Endometrial microvascular endothelial cells (primary cell): ENCODE data around the gene LTO1. TPM values are rescaled to one million over a fixed set of nuclear protein-coding genes. Genes with fewer than 3 reads are reported as not detected.

Experiments used
- in situ Hi-C: cut with HindIII; loops from 2 replicates; pipeline ENCODE4 v1.10.0; 2017; ENCODE audit warnings: low sequenced_read_pairs, low pct_unique_long_range_greater_than_20kb; ENCODE audit errors: inconsistent ontology term
- total RNA-seq: library from RNA; depleted of rRNA; stranded (reverse); fragments of >200 nt; gene quantifications from one replicate; pipeline ENCODE4 v1.2.3, GENCODE V29; 2015; ENCODE audit errors: inconsistent ontology term

LTO1 gene
- total RNA-seq, 1 donor from 2014 or later = 18.4 TPM

DNA sequence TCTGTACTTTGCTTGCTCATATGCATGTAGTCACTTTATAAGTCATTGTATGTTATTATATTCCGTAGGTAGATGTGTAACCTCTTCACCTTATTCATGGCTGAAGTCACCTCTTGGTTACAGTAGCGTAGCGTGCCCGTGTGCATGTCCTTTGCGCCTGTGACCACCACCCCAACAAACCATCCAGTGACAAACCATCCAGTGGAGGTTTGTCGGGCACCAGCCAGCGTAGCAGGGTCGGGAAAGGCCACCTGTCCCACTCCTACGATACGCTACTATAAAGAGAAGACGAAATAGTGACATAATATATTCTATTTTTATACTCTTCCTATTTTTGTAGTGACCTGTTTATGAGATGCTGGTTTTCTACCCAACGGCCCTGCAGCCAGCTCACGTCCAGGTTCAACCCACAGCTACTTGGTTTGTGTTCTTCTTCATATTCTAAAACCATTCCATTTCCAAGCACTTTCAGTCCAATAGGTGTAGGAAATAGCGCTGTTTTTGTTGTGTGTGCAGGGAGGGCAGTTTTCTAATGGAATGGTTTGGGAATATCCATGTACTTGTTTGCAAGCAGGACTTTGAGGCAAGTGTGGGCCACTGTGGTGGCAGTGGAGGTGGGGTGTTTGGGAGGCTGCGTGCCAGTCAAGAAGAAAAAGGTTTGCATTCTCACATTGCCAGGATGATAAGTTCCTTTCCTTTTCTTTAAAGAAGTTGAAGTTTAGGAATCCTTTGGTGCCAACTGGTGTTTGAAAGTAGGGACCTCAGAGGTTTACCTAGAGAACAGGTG lies 23.1 kb downstream of the LTO1 start:
- in situ Hi-C loops = loop anchor here (25.0 kb wide), 1 partner anchor 540 kb away; no protein-coding TSS in a partner anchor

DNA sequence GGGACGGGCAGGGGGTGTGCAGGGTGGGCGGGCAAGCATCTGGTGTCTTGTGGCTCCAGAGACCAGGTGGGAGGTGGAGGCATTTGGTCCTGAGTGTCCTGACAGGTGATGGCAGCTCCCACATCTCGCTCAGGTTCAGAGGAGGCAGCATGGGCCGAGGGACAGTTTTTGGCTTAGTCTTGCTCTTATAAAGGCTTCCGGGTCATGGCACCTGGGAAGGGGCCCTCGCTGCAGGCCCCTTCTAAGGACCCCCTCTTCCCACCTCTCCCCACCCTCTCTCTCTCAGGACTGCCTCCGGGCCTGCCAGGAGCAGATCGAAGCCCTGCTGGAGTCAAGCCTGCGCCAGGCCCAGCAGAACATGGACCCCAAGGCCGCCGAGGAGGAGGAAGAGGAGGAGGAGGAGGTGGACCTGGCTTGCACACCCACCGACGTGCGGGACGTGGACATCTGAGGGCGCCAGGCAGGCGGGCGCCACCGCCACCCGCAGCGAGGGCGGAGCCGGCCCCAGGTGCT lies 24.3 kb downstream of the LTO1 start:
- in situ Hi-C loops = loop anchor here (25.0 kb wide), 1 partner anchor 539 kb away; no protein-coding TSS in a partner anchor

DNA sequence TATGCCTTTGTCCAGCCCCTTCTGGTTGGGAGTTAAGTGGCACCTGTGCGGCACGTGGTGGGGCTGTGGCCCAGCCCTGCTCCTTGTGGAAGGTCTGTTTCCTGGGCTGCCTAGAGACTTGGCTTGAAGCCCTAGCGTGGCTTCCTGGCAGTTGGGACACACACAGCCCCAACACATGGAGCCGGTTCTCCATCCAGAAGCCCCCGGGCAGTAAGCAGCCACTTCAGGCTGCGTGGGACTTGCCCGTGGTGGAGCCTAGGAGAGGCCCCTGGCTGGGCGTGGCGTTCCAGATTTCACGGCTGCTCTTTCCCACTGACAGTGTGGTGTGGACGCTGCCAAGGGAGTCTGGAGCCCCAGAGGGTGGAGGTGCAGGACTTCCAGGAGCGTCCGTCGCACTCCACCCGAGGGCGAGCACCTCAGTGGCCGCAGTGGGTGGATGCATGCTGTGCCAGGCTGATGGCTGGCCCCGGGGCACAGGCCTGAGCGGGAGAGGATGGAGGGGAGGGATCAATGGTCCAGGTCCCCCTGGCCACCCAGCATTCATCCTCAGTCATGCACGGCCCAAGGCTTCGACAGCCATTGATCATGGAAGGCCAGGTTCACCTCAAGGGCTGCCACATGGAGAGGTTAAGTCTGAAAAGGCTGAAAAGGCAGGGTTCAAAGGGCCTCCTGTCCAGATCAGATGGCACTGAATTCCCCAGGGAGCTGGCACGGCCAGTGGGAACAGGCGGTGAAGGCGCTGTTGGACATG lies 24.9 kb downstream of the LTO1 start:
- in situ Hi-C loops = loop anchor here (25.0 kb wide), 1 partner anchor 538 kb away; no protein-coding TSS in a partner anchor

DNA sequence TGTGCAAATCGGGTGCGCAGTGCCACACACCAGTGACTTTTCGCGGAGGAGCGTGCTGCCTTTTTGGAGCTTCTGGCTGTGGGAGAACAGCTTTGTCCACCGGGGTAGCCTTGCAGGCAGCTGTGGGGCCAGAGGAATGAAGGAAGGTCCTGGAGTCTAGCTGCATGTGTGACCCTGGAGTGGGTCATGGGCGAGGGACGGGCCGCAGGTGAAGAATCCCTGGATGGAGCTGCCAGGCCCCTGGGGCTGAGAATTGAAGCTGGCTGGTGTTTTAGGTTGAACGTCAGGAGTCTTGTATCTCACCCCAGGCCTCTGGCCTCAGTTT lies 25.6 kb downstream of the LTO1 start:
- in situ Hi-C loops = no loop called here

DNA sequence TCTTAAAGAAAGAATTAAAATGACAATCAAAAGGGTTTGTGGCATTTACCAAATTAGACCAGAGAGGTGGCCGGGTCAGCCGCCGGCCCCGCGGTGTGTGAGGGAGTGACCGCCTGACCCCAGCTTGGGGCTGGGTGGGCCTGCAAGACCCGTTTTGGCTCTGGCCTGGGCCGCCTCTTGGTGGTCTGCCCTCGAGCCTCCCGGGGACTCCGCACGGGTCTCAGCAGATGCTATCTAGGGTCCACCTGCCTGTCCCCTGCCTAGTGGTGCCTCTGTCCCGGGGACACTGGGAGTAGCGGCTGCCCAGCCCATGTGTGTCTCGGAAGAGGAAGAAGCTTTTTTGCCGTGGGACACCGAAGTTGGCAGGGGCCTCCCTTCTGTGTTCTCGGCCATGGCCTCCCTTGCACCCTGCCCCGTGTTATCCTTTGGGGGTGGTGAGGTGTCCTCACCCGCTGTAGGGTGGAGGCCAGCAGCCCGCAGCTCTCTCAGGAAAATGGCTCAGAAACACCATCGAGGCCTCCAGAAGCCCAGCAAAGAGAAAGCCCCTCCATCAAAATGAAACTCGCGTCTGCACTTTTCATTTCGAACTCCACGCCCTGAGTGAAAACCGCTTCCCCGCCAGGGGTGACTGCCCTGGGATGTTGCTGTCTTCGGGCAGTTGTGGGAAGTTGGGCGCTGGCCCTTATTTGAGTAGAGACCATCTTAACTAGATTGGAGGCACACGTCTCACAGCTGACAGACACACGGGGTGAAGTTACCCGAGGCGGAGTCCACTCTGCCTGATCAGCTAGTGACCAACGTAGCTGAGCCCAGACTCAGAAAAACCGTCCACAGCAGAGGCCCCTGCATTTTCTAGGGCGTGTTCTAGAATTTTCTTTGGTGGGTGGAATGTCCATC lies 26.2 kb downstream of the LTO1 start:
- in situ Hi-C loops = no loop called here

DNA sequence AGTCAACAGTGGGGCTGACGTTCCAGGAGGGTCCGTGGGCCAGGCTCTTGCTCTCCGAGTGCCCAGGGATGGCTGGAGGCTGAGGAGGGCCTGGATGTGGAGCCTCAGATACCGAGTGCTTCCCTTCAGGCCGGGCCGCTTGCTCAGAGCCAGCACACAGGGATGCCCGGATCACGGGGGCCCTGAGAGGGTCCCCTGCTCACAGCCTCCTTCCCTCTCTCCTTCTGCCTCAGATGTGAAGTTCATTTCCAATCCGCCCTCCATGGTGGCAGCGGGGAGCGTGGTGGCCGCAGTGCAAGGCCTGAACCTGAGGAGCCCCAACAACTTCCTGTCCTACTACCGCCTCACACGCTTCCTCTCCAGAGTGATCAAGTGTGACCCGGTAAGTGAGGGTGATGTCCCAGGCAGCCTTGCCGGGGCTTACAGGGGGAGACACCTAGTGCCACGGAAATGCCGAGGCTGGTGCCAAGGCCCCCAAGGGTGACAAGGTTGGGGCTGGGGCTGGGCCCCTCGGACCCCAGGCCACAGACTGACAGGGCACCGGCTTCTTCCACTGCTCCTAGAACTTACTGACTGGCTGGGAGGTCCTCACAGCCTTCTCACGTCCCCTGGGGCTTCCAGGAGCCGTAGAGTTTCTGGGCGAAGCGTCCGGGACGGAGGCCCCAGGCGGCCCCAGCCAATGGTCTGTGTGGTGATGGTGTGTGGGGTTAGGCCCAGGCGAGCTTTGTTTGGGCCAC lies 27.2 kb downstream of the LTO1 start:
- in situ Hi-C loops = no loop called here

DNA sequence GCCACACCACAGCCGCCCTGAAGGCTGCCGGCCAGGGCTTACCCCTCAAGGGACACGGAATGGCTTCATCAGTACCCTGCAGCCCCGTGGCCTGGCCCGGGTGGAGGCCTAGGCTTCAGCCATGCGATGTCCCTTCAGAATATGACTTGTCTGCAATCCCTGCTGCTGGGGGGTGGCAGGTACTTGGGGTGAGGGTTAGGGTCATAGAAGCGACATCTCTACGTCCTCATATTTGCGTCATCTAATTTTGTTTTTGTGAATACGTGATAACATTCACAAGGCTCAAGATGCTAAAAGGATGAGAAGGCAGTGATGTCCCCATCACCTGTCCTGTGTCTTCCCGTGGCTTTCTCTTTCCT lies 27.8 kb downstream of the LTO1 start:
- in situ Hi-C loops = no loop called here

DNA sequence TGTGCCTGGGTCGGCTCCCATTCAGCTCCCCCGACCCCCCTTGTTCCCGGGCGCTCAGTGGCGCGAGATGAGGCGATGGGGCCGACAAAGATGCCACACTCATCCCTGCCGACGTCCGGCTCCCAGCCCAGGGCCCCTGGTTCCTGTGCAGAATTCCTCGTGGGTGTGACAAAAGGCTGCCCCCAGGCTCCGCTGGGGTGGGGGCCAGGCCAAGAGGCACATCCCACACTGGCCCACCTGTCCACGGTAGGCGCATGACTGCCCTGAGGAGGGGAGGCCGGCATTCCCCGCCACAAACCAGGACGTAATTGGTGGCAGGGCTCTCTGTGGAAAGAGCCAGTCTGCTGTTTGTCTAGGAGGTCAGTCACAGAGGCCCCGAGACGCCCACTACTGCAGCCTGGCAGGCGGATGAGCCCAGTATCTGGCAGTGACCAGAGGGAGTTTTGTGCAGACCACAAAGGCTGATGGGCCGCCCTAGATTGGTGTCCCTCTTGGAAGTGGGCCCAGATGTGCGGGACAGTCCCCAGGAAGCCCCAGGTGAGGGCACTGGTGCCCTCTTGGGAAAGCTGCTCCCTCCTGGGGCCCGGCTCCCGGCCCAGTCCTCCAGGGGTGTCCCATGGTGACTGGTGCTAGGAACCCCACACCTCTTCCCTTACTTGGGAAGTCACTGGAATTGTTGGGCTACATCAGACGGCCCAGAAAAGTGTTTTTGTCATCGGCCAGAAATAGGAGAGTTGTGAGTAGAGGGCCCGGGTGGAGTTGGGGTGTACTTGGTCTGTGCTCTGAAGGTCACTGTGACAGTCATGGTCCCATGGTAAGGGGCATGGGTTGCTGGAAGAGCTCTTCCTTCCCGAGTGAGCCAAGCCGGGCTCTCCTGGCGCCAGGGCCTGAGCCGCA lies 28.4 kb downstream of the LTO1 start:
- in situ Hi-C loops = no loop called here

DNA sequence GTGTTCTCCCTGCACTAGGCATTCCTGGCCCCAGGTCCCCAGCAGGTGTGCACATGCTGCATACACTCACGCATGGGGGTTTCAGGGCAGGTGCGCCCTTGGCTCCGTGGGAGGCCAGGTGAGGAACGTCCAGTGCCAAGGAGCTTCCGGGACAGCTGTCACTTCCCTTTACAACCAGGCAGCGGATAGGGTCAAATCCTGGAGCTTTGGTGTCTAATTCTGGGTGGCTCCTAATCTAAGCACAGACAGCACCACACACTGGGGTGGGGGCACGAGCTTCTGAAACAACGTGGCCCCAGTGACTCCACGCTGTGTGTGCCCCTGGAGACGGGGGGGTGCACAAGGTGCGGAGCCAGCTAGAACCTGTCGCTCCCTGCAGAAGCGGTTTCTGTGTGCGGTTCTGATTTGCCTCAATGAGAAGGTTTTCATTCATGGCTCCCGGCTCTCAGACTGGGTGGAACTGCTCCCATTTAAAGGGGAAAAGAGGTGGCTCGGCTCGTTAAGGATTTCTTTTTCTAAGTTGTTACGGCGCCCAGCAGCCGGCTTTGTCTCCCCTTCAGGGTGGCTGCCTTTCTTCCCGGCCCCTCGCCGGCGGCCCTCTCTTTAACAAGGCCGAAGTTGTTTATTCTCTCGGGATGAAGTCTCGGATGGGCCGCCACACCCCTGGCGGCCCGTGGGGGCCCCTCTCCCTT lies 29.2 kb downstream of the LTO1 start:
- in situ Hi-C loops = no loop called here

DNA sequence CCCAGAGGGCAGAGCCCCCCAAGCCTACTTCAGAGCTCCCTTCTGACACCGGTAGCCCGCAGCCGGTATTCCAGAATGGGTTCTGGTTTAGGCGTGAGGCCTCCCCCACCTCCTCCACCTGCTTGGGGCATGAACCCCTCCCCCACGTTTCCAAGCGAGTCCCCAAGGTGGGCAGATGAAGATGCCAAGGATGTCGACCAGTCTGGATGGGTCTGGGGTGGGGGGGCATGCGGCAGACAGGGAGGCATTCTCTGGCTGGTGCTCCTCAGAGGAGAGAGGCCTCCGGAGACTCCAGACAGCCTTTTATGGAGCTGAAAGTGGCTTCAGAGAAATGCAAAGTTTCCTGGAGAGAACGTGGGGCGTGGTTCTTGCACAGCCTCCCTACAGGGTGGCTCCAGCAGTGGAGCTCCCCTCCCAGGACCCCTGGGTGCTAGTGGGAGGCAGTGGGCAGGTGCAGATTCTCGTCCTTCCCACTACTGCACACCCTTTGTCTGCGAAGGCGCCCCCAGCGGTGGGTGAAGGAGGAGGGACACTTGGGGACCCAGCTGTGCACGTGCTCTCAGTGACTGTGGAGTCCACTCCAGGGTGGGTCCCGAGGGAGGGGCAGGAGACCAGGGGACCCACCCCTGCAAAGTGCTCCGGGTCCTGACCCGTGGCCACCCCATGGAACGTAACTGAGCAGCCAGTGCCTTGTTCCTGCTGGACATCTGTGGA lies 30.0 kb downstream of the LTO1 start:
- in situ Hi-C loops = no loop called here

DNA sequence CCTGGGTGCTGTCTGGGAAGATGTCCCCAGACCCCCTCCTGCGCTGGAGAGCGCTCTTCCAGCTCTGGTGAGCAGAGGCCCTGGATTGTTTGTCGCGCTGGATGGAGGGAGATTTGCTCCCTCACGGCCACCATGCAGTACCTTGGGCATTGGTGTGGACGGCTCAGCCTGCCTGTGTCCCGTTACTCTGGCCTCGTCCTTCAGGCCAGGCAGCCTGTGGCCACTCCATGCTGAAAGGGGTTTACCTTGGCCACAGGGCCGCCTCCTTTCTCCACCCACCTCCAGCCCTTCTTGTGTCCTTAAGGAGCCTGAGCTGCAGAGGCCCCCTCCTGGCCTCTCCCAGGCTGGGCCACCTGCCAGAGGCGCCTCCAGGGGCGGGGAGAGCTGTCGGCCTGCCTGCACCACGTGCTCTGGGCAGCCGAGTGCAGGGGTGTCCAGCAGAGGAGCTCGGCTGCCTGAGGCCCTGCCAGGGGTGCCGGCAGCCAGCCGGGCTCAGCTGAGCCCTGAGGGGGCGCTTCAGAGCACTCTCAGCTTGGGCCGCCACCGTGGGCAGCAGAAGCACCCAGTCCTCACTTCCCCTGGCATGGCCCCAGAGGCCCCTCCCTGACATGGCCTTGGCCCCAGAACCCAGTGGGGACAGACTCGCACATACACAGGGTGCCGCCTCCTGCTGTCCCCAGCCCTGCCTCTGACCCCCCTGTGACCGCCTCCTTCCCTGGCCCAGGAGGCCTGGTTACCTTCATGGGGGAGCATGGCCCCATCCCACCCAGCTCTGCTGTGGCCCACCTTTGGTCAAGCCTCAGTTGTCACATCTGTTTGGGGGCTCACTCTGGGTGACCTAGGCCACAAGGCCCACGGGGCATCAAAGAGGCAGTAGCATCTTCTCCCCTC lies 30.8 kb downstream of the LTO1 start:
- in situ Hi-C loops = no loop called here

DNA sequence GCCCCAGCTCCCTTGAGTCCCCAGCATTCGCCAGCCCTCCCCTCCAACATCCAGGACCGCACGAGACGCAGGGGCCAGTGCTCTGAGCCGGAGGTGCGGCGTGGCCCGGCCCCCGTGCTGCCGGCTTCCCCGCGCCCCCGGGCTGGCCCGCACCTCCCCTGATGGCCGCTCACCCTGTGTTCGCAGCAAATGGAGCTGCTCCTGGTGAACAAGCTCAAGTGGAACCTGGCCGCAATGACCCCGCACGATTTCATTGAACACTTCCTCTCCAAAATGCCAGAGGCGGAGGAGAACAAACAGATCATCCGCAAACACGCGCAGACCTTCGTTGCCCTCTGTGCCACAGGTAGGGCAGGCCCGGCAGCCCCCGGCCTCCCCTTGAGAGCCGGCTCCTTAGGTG lies 31.5 kb downstream of the LTO1 start:
- in situ Hi-C loops = no loop called here

DNA sequence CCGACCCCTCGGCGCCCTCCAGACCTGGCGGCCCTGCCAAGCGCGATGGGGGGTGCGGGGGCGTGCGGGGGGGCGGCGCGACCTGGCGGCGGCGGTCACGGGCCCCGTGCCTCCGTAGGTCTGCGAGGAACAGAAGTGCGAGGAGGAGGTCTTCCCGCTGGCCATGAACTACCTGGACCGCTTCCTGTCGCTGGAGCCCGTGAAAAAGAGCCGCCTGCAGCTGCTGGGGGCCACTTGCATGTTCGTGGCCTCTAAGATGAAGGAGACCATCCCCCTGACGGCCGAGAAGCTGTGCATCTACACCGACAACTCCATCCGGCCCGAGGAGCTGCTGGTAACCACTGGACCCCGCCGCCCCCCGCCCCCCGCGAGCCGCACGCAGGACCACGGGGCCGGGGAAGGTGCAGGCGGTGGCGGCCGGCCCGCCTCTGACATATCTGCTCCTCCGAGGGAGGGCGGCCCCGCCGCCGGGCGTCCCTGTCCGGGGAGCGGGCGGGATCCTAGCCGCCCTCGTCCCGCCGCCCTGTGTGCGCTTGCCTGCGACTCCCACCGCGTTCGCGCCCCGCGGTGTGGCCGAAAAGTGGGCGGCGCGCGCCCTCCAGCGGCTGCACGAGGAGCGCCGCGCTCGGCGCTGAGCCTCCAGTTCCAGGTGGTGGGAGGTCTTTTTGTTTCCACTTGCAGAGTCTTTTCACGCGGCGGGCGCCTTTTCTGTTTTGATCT lies 32.1 kb downstream of the LTO1 start:
- in situ Hi-C loops = no loop called here

DNA sequence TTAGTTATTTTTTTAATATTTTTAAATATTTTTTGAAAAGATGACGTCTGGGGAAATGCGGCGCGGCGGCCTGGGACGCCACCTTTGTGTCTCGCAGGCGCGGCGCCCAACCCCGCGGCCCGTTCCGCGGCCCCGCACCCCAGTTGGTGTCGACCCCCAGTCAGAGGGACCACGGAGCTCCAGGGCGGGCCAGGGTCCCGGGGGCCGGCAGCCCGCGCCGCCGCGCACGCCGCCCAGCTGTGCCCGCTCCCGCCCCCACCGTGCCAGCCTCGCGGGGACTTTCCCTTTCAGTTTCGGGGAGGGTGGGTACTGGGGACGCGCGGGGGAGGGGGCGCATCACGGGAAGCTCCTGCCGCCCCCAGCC lies 32.6 kb downstream of the LTO1 start:
- in situ Hi-C loops = no loop called here
